A549 (cell line): ENCODE measurements around the gene MYO1B. TPM values are rescaled to one million over a fixed set of nuclear protein-coding genes. Genes with fewer than 3 reads are reported as not detected.

Source experiments
- ATAC-seq, 2 experiments: fragments of 200-7000 bp in 1 of 2; fragments of >200 bp in 1 of 2; cut with Nextera tagmentation in 1 of 2; cut with Tn5 transposase in 1 of 2; 3 replicates each; pipeline versions ENCODE4 v1.8.0 to v1.9.1; 2018 to 2020; ENCODE audit warnings: mild to moderate bottlenecking in 1 of 2, moderate library complexity in 1 of 2
- CTCF ChIA-PET: fragments of 300-600 bp; sonication (Branson Sonifier 250); formaldehyde crosslinking; extraction: SDS; loops from one replicate; lab custom pipeline; 2021; ENCODE audit warnings: antibody characterized with exemption, inconsistent platforms; lab: Yijun Ruan, JAX
- POLR2A ChIA-PET: fragments of 350-600 bp; formaldehyde crosslinking; extraction: SDS; loops from one replicate; lab custom pipeline; 2021; ENCODE audit warnings: antibody characterized with exemption, inconsistent platforms; lab: Yijun Ruan, JAX
- DNase-seq, 2 experiments: peaks; one replicate each; pipeline versions ENCODE4 v3.0.0 to v3.0.0-alpha.2; 2011 to 2016; ENCODE audit warnings: low read depth in 1 of 2, low spot score in 1 of 2
- FAIRE-seq: peaks from 2 replicates; lab custom pipeline; 2011; peaks lifted over from hg19 to GRCh38; lab: Jason Lieb, UNC
- H3K27ac ChIP-seq, 2 experiments: fragments of >200 bp; sonication (Bioruptor Twin); formaldehyde crosslinking; 3 replicates each; pipeline ENCODE4 v1.5.1; 2016 to 2017
- H3K4me1 ChIP-seq: fragments of >200 bp; sonication (Bioruptor Twin); formaldehyde crosslinking; 3 replicates; pipeline ENCODE4 v1.6.1; 2016
- H3K4me2 ChIP-seq: fragments of >200 bp; sonication (Bioruptor Twin); formaldehyde crosslinking; 3 replicates; pipeline ENCODE4 v1.6.1; 2016
- H3K4me3 ChIP-seq: fragments of >200 bp; sonication (Bioruptor Twin); formaldehyde crosslinking; 3 replicates; pipeline ENCODE4 v1.5.1; 2016
- H3K9me3 ChIP-seq: fragments of >200 bp; sonication (Bioruptor Twin); formaldehyde crosslinking; 3 replicates; pipeline ENCODE4 v1.6.1; 2016
- CBX2 ChIP-seq: fragments of 200-600 bp; sonication (generic); IDR thresholded peaks from 2 replicates; pipeline ENCODE4 v1.6.1; 2016; ENCODE audit warnings: low read depth, mild to moderate bottlenecking, borderline replicate concordance
- CHD2 ChIP-seq: fragments of 150-350 bp; IDR thresholded peaks from 2 replicates; pipeline ENCODE4 v1.6.1; 2014; ENCODE audit warnings: low read length; ENCODE audit not compliant: partially characterized antibody
- CTCF ChIP-seq: fragments of >200 bp; sonication (Bioruptor Twin); formaldehyde crosslinking; IDR thresholded peaks from 3 replicates; pipeline ENCODE4 v1.5.1; 2016
- EP300 ChIP-seq, 2 experiments: fragments of >200 bp; sonication (Bioruptor Twin); formaldehyde crosslinking; IDR thresholded peaks; 2 replicates in 1 of 2; 3 replicates in 1 of 2; pipeline ENCODE4 v1.6.1; 2016 to 2017
- FOSL2 ChIP-seq, 2 experiments: fragments of 450-650 bp in 1 of 2; fragments of >200 bp in 1 of 2; sonication (Bioruptor Twin) in 1 of 2; formaldehyde crosslinking; IDR thresholded peaks; 2 replicates each; pipeline versions ENCODE4 v1.5.0 to v1.6.1; 2016 to 2020; ENCODE audit warnings: mild to moderate bottlenecking in 1 of 2, moderate library complexity in 1 of 2
- FOXS1 ChIP-seq: fragments of 250-450 bp; sonication (Bioruptor Pico); IDR thresholded peaks from 2 replicates; pipeline ENCODE4 v1.5.0; 2020; ENCODE audit warnings: mild to moderate bottlenecking, moderate library complexity
- GATA3 ChIP-seq: IDR thresholded peaks from 2 replicates; pipeline ENCODE4 v1.6.1; 2012; ENCODE audit warnings: borderline replicate concordance
- HMGXB4 ChIP-seq: fragments of 250-450 bp; sonication (Bioruptor Pico); IDR thresholded peaks from 2 replicates; pipeline ENCODE4 v1.5.0; 2021; ENCODE audit warnings: mild to moderate bottlenecking, moderate library complexity, borderline replicate concordance
- HOXB5 ChIP-seq: fragments of 250-450 bp; sonication (Bioruptor Pico); IDR thresholded peaks from 2 replicates; pipeline ENCODE4 v1.5.0; 2020; ENCODE audit warnings: mild to moderate bottlenecking, moderate library complexity
- JUNB ChIP-seq: fragments of >200 bp; sonication (Bioruptor Twin); formaldehyde crosslinking; IDR thresholded peaks from 2 replicates; pipeline ENCODE4 v1.6.1; 2016
- MAFK ChIP-seq: fragments of 450-650 bp; IDR thresholded peaks from 2 replicates; pipeline ENCODE4 v1.6.1; 2014; ENCODE audit not compliant: partially characterized antibody
- NFE2L2 ChIP-seq: fragments of 150-350 bp; conservative IDR thresholded peaks from 2 replicates; pipeline ENCODE4 v1.6.1; 2014; ENCODE audit warnings: low read length
- NPAS2 ChIP-seq: fragments of 250-450 bp; sonication (Bioruptor Pico); IDR thresholded peaks from 2 replicates; pipeline ENCODE4 v1.8.0; 2022; ENCODE audit warnings: mild to moderate bottlenecking, moderate library complexity, borderline replicate concordance
- NR3C1 ChIP-seq: fragments of >200 bp; sonication (Bioruptor Twin); formaldehyde crosslinking; IDR thresholded peaks from 3 replicates; pipeline ENCODE4 v1.6.1; 2017
- PBX3 ChIP-seq: IDR thresholded peaks from 2 replicates; pipeline ENCODE4 v1.6.1; 2012
- PHF8 ChIP-seq: fragments of 200-600 bp; sonication (generic); IDR thresholded peaks from 2 replicates; pipeline ENCODE4 v1.6.1; 2016; ENCODE audit warnings: low read depth, mild to moderate bottlenecking, antibody characterized with exemption, moderate library complexity, borderline replicate concordance
- RAD21 ChIP-seq, 2 experiments: fragments of >200 bp in 1 of 2; sonication (Bioruptor Twin) in 1 of 2; formaldehyde crosslinking in 1 of 2; IDR thresholded peaks in 1 of 2; conservative IDR thresholded peaks in 1 of 2; 2 replicates in 1 of 2; 3 replicates in 1 of 2; pipeline ENCODE4 v1.6.1; 2012 to 2018; ENCODE audit warnings: inconsistent platforms in 1 of 2
- RFX5 ChIP-seq: fragments of 450-650 bp; IDR thresholded peaks from 2 replicates; pipeline ENCODE4 v1.7.1; 2014; ENCODE audit warnings: antibody characterized with exemption, mild to moderate bottlenecking, moderate library complexity
- RNF2 ChIP-seq: fragments of 200-600 bp; sonication (generic); IDR thresholded peaks from 2 replicates; pipeline ENCODE4 v1.6.1; 2016; ENCODE audit warnings: low read depth, mild to moderate bottlenecking, antibody characterized with exemption, moderate library complexity, borderline replicate concordance
- SMC3 ChIP-seq: fragments of >200 bp; sonication (Bioruptor Twin); formaldehyde crosslinking; IDR thresholded peaks from 3 replicates; pipeline ENCODE4 v1.6.1; 2018; ENCODE audit warnings: inconsistent platforms
- SREBF2 ChIP-seq: fragments of 450-650 bp; IDR thresholded peaks from 2 replicates; pipeline ENCODE4 v1.6.1; 2014; ENCODE audit warnings: mild to moderate bottlenecking, moderate library complexity
- TFCP2L1 ChIP-seq: fragments of 250-450 bp; sonication (Bioruptor Pico); IDR thresholded peaks from 2 replicates; pipeline ENCODE4 v1.5.0; 2021; ENCODE audit warnings: mild to moderate bottlenecking
- ZFP36 ChIP-seq: fragments of 450-650 bp; IDR thresholded peaks from 2 replicates; pipeline ENCODE4 v1.6.1; 2014; ENCODE audit warnings: borderline replicate concordance; ENCODE audit not compliant: partially characterized antibody
- ZSCAN20 ChIP-seq: fragments of 250-450 bp; sonication (Bioruptor Pico); IDR thresholded peaks from 2 replicates; pipeline ENCODE4 v1.8.0; 2022; ENCODE audit warnings: mild to moderate bottlenecking, moderate library complexity
- WGBS: methylation state at CpG from one replicate; pipeline ENCODE4 v1.1.6; 2017; ENCODE audit errors: missing lambda C conversion rate; 5-methylcytosine and 5-hydroxymethylcytosine counted together
- polyA plus RNA-seq, 4 experiments: library from polyadenylated mRNA; depleted of rRNA in 3 of 4; stranded (reverse); fragments of >200 nt; fragmentation: RNase III in 1 of 4; extraction: RNeasy Plus Mini Kit Qiagen cat#74134 plus additional on column Dnase treatment in 1 of 4; gene quantifications; 2 replicates in 3 of 4; 3 replicates in 1 of 4; pipeline ENCODE4 v1.2.3, GENCODE V29; 2011 to 2017

The MYO1B gene
- polyA plus RNA-seq, 2 of the 4 experiments (the other 2 are of a cell fraction), result 77.7 to 159 TPM

GRCh38 chr2:191225126-191225525 is 20.1 kb upstream of the MYO1B start:
- peaks cover 21% of the 10 kb centered on the region for H3K4me1 ChIP-seq
- ChIA-PET POLR2A (no interaction called here), CTCF (no interaction called here)
- FAIRE-seq (no peak), DNase-seq (no peak), ATAC-seq (no peak)
- TF ChIP-seq CTCF (no peak), HMGXB4 (no peak), CBX2 (no peak), JUNB (no peak), MAFK (no peak), RNF2 (no peak), FOXS1 (CRISPR knock-in tag) (no peak), PBX3 (no peak), RAD21 (conservative IDR thresholded peaks at IDR 0.05 in 1 of 2, IDR thresholded peaks at IDR 0.05 in 1 of 2) (no peak)
- H3K4me3 ChIP-seq, result no peak overlapping the region
- H3K4me2 ChIP-seq, result peak overlapping the region; percentile 24; the same call in 2 of the 3 replicates
- no peaks in the 10 kb centered on the region for H3K9me3 ChIP-seq
- 100% methylated on average over 1 of the region's 1 CpG for WGBS
- H3K27ac ChIP-seq, result peak overlapping the region in 1 of 2 experiments; percentile 62; a peak in 3 of 6 replicates

- H3K9me3 ChIP-seq, result 0 out of 3 replicates have a peak, but pooled peaks cover 3% of the 10 kb centered on the region
- DNase-seq, result no peak
- no peak overlapping the region for H3K4me3 ChIP-seq
- WGBS, result 52% methylated on average over 1 of the region's 1 CpG
- peaks cover 18% of the 10 kb centered on the region for H3K4me1 ChIP-seq
- no peak for FAIRE-seq
- ATAC-seq, result no peak
- TF ChIP-seq ZFP36 (no peak), CHD2 (no peak)
- H3K4me2 ChIP-seq, result peak overlapping the region; percentile 24
- H3K27ac ChIP-seq, result peak overlapping the region; percentile 2 to 62; a peak in 3 of 6 replicates
- ChIA-PET POLR2A (no interaction called here), CTCF (no interaction called here)
Observed at GRCh38 chr2:191225690-191226089, 19.5 kb upstream of the MYO1B start.

- 34% methylated on average over 2 of the region's 2 CpGs for WGBS
- TF ChIP-seq TFCP2L1, result no peak
- TF ChIP-seq RFX5, result no peak
- no peak for TF ChIP-seq EP300 (IDR thresholded peaks at IDR 0.05)
- no peak for TF ChIP-seq FOSL2 (IDR thresholded peaks at IDR 0.05)
- TF ChIP-seq FOSL2 (CRISPR knock-in tag; IDR thresholded peaks at IDR 0.05), result no peak
- no peak for TF ChIP-seq NPAS2 (CRISPR knock-in tag)
- no peak for TF ChIP-seq SREBF2
- TF ChIP-seq CHD2, result no peak
- no peak for TF ChIP-seq HMGXB4
- no peak for TF ChIP-seq GATA3
- no peak for TF ChIP-seq SMC3
- no peak for TF ChIP-seq PHF8
- no peak for TF ChIP-seq HOXB5
- TF ChIP-seq NFE2L2, result no peak
- TF ChIP-seq ZSCAN20 (CRISPR knock-in tag), result no peak
- no peak for TF ChIP-seq JUNB
- no peak for TF ChIP-seq NR3C1
- no peak for TF ChIP-seq MAFK
- peak overlapping the region in 1 of 2 experiments; percentile 49; a peak in 2 of 6 replicates for H3K27ac ChIP-seq
- H3K4me3 ChIP-seq, result no peak overlapping the region
- no peak for FAIRE-seq
- no peak for DNase-seq
- CTCF ChIA-PET, result no interaction called here
- peaks cover 18% of the 10 kb centered on the region for H3K4me1 ChIP-seq
- ATAC-seq, result no peak
- 0 out of 3 replicates have a peak, but pooled peaks cover 4% of the 10 kb centered on the region for H3K9me3 ChIP-seq
- POLR2A ChIA-PET, result no interaction called here
- H3K4me2 ChIP-seq, result peak overlapping the region; percentile 24; the same call in 2 of the 3 replicates
Observed at GRCh38 chr2:191226196-191226595, 19.0 kb upstream of the MYO1B start.
